HG02885 (cell line): ENCODE data around the gene ANXA4.
A peak's percentile ranks its signal among the peaks of the same experiment; 100 is the strongest.
"Not testable (repeated sequence)": the region's sequence is repeated elsewhere in the genome, so short reads cannot be mapped to it uniquely, and the experiment has no call there.

Experiments
- ATAC-seq: cut with Tn5 transposase; IDR thresholded peaks from one replicate; pipeline ENCODE4 v1.9.1; 2021; ENCODE audit warnings: mild to moderate bottlenecking; ENCODE audit not compliant: unreplicated experiment, poor library complexity

ANXA4 gene

DNA sequence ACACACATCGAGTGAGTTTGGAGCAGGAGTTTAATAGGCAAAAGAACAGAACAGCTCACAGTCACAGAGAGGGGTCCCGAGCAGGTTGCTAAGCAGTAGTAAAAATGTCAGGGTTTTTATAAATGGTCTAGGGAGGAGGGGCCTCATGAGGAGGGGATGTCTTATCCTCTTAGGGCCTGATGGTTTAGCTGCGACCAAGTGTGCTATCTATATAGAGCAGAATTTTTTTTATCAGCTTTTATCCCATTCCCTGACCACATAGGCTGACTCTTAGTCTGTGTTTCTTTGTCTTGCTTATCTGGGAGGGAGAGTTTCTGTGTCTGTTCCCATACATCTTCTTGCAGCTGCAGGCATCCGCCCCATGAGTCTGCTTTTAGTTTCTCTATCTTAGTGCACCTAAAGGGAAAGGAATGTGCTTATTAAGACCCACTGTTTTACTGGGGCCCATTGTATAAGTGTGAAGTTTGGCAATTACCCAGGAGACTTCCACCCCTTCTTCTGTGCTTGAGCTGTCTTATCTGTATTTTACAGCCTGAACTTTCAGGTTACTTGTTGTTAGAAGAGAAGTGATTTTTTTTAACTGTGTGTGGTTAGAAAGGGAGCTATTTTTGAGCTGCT is 57.1 kb downstream of the ANXA4 start:
- ATAC-seq, result peak; percentile 65

DNA sequence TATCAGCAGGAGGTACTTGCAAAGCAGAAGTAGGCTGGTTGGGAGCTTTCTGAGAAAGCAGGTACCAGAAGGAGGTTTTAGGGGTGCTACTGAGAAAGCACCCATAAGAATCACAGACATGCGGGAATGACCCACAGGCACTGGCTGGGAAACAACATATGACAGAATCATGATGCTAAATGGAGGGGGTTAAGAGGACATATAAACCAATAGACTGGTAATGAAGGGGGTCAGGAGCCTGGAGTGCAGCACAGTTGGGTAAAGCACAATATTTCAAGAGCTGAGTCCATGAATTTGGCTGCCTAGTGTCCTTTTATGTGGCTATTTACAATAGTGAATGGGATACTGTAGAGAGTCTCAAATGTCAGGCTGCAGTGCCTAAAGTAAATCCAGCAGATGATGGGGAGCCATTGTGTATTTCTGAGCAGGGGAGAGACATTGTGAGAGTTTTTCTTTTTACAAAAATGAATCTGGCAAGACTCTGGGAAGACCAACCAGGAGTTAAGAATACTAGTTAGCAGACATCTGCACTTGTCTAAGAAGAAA is 59.9 kb downstream of the ANXA4 start:
- ATAC-seq, result no peak

DNA sequence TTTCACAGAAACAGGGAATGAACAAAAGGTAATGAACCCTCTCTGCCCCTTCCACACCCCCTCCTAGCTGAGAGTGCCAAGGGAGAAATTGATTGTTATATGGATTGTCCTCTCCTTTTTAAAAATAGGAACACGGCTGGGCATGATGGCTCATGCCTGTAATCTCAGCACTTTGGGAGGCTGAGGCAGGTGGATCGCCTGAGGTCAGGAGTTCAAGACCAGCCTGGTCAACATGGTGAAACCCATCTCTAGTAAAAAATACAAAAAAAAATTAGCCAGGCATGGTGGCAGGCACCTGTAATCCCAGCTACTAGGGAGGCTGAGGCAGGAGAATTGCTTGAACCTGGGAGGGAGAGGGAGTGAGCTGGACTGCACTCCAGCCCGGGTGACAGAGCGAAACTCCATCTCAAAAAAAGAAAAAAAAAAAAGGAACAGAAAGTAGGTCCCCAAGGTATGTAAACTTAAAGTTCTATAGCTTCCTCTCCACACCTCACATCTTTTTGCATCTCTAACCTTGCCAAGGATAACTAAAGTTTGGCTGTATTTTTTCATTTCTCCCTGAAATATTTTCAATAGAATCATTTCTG is 60.9 kb downstream of the ANXA4 start:
- ATAC-seq, result peak; percentile 69

DNA sequence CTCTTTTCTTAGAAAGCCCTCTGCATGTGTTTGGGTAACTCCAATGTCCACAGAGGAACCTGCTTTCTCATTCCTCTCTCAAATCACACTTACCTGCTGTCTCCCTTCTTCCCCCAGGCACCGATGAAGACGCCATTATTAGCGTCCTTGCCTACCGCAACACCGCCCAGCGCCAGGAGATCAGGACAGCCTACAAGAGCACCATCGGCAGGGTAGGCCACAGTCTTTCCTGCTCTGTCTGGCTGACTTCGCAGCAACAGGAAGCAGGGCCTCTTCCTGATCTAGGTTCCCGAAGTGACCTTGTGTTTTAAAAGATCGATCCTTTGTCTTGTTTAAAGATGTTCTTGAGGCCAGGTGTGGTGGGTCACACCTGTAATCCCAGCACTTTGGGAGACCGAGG is 62.5 kb downstream of the ANXA4 start:
- ATAC-seq, result no peak

DNA sequence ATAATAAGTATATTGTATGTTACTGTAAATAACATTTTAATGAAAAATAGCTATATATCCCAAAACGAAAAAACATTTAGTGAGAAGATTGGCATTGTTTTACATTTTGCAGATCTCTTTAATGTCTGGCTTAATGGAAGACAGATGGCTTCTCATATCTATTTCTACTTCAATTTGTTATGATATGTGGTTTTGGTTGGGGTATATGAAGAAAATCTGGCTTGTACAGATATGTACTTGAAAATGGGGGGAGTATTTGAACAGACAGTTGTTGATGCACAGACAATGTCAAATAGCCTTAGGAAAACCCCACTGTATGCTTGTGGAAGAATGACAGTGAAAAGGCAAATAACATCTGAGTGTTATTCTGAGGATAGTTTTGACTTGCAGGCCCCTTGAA is 64.0 kb downstream of the ANXA4 start:
- ATAC-seq, result no peak

DNA sequence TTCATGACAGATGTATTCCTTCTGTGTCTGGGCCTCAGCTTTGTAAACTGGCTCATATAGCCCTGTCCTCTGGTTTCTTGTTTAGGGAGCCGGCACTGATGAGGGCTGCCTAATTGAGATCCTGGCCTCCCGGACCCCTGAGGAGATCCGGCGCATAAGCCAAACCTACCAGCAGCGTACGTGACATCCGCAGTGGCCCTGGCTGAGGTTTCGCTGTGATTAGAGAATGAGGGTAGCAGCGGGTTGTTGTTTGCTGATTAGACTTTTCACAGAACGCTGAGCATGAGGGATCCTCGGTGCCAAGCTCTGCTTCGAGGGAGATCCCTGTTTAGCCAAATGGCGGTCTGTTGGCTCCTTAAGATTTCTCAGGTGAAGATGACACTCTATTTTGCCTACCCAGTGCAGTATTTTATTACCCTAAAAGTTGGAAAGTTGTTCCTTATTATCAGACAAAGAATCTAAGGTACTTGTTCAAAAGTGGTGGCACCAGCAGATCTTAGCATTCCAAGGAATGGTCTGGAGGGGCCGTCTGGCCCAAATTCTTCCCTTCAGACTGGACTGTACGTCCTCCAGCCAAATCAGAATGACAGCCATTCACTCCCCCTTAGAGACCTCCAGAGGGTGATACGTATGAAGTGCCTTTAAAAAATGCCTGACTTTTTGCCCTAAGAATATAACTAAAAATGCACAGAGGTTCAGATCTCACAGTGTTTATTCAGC is 66.0 kb downstream of the ANXA4 start:
- ATAC-seq, result no peak

DNA sequence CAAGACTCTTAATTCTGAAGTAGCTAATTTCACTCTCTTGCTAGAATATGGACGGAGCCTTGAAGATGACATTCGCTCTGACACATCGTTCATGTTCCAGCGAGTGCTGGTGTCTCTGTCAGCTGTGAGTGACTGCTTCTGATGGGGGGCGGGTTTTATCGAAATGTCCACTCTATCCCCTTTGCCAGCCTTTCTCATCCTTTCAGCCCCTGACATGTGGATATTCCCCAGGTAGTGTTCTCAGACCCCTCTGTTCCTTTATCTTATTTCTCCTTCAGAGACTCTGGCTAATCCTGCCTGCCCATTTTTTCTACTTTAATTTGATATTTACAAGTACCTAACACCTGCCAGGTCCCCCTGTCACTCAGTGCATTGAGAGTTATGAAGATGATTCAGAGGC is 68.6 kb downstream of the ANXA4 start:
- ATAC-seq, result no peak

DNA sequence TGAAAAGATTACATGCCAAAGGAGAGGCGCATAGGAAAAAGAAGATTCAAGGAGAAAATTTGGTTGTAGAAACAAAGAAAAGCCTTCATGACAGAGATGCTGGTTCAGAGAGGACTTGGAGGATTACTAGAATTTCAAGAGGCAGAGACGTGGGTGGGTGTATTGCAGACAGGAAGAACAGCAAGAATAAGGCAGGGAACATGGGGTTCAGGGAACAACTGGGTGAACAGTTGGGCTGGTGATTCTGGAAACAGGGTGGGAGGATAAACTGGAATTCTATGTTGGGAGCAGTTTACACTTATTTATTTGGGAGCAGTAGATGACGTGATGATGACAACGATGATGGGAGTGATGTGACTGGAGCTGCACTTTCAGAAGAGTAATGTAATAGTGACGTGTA is 69.1 kb downstream of the ANXA4 start:
- ATAC-seq, result no peak

DNA sequence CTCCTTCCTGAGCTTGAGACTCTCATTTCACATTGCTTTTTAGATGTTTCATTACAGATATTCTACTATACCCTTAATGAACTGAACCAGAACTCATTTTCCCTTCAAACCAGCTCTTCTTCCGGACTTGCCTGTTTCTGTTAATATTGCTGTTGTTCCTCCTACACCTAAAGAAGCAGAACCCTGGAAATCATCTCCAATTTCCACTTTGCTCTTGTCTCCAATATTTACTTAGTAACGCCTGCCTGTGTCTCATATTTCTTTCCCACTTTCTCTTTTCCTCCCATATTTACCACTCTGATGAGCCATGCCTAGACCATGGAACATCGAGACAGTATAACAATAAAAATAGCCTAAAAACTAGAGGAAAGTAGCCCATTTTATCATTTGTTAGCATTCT is 69.7 kb downstream of the ANXA4 start:
- ATAC-seq, result no peak

DNA sequence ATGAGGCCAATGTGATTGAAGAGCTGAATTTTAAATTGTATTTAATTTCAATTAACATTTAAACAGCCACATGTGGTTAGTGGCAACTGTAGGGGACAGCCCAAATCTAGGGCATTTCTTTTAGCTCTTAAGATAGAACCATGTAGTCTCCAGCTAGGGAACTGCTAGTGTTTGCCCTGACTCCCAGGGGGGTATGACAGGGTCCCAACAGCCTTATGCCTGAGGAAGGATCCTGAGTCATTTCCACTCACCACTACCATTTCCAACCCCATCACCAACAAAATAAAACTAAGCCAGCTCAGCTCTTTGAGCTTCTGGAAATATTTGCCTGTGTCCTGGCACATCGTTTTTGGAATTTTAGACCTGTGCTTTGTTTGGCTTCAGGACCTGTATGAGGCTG is 73.8 kb downstream of the ANXA4 start:
- no peak for ATAC-seq

DNA sequence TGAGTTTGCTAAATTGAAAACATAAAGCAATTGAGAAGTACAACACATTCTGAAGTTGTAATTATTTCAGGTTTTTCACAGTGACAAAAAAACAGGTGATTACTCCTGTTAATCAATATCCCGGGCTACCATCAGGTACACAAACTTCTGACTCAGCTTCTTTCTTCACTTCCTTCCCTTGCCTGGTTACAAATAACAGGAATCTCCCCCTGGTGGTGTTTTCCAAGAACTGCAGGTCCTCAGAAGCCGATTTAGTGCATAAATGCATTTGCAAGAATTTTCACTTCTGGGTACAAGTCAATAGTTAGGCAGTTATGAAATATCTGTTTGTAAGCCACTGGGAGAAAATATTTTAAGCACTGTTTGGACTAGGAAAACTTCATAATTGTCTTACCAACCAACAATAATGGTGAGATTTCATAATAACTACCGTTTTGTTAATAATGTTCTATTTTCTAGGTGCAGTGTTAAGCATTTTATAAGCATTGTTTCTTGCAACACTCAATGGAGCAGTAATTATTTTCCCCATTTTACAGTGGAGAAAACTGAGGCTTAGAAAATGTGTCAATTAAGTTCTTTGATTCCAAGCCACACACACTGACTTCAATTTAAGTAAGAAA is 75.1 kb downstream of the ANXA4 start:
- no peak for ATAC-seq

DNA sequence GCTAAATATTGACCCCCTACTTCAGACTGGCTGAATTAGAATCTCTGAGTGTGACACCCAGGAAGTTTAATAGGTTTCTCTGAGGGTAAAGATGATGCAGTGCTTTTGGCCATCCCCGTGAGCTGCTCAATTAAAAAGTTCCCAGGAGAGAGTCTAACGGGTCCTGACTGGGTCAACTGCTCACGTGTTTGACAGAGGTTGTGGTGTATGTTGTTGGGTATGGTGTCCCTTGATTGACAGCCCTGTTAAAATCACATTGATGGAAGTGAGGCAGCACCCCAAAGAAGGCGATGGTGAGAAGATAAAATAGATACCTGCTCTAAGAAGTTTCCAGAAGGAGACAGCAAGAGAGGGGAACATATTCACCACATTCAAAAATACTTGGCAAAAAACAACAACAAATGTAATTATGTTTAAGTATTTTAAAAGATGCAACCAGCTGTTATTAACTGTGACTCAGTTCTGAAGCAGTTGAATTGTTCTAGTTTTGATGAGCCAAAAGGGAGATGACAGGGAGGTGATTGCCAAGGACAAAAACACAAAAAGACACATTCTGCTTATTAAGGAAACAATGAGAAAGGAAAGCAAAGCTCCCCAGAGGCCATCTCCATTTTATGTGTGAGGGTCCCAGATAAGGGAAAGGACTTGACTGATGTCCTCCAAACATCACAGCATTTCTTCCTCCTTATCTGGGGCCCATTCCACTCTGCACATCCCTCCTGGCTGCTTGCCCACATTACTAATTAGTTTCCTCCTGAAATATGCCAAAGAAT is 76.0 kb downstream of the ANXA4 start:
- ATAC-seq, result no peak

DNA sequence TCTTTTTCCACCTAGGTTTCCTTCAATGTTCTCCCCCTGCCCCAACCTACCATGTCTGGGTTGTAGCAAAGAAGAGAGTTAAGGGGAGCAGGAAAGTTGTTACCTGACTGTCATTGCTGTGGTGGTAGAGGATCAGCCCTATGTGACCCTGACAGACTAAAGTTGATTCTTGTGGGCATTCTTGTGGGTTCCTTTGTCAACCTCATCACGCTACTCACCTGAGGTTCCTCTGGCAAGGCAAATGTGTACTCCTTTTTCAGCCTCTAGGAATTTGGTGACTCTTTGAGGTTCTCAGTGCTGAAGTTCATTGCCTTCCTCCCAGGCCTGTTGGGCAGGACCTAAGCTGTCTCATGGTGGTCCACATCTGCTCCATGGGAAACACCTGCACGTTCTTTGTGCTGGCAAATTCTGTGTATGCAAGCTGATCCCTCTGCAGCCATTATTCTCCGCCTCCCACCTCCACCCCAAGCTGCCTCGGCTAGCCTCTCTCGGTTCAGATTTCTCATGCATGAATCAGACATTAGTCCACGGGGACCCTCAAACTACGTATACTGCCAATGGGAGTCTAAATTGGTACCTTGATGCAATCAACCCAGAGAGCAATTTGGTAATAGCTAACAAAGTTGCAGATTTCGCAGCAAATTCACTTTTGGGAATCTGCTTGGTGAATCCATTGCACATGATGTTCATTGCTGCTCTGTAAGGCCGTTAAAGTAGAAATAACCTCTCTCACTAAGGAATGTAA is 86.0 kb downstream of the ANXA4 start:
- ATAC-seq, result no peak

DNA sequence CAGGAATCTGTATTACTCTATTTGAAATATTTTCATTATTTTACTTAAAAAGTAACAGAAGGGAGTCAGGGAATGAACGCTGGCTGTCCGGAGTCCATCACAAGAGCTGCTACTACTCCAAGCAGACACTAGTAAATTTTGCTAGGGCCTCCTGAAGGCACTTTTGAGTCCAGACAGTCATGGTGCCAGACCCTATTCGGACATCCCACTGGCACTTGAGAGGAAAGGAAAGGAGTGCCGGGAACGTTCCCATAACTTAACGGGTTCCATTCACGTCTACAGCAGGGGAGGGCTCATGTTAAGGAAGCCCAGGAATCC is 87.0 kb downstream of the ANXA4 start:
- peak; percentile 3 for ATAC-seq

DNA sequence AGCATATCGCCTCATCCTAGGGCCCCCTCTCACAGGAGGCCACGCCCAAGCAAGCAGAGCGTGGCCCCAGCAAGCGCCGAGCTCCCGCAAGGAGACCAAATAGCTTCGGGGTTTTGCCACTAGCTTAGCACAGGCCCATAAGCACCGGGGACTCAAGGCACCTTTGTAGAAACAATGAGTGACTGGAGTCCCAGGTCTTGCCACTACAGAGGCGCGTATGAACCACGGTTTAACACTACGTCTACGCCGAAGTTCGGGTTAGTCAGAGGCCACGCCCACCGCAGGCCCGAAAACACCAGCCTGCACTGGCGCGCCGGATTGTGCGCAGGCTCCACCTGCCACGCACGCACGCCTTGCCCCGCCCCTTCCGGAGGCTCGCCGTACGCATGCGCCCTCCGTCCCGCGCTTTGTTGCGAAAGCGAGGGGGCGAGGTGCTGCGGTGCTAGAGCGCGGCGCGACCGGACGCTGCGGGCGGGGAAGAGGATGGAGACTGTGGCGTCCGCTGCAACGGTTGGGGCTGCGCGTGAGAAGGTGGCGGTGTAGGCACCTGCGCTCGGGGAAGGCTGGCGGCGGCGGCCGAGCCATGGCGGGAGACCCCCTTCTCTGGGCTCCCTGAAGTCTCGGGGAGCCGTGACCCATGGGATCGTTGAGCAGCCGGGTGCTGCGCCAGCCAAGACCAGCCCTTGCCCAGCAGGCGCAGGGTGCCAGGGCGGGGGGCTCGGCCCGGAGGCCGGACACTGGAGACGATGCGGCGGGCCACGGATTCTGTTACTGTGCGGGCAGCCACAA is 87.5 kb downstream of the ANXA4 start, which contains the start of gene GMCL1:
Gene GMCL1, plus strand, starts transcription at position 405 of the 789 bp plus-strand sequence. Its CDS starts 233 bp downstream, at position 638.
- peak; percentile 91 for ATAC-seq

DNA sequence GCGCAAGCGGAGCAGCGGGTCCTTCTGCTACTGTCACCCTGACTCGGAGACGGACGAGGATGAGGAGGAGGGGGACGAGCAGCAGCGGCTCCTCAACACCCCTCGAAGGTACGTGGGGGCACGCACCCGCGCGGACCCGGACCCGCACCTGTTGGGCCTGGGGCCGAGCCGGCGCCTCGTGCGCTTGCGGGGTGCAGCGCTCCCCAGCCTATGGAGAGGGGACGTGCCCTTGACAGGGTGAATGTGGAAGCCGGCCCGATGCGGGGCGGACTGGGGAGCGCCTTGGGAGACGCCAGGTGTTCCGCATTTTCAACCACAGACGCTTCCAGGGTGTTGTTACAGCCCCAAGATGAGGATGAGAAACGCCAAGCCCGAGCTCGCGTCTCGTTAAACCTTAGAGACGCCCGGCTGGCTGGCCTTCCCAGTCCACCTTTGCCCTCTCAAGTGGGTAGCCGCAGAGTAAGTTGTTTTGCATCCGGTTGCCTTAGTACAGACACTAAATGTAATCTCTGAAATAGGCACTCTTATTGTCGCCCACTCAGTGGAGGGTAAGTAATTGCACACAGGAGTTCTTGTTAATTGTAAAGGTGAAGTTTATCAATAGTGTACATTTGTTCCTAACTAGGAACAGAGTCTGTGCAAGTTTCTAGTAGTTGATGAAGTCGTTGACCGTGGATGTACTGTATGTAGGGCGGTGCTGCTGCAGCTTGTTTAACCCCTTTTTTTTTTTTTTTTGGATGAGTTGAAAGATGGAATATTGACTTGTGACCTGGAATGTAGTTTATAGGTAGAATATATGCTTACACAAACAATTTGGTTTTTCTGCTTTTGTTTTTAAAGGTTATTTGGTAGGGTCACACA is 88.3 kb downstream of the ANXA4 start:
- peak; percentile 24 for ATAC-seq

DNA sequence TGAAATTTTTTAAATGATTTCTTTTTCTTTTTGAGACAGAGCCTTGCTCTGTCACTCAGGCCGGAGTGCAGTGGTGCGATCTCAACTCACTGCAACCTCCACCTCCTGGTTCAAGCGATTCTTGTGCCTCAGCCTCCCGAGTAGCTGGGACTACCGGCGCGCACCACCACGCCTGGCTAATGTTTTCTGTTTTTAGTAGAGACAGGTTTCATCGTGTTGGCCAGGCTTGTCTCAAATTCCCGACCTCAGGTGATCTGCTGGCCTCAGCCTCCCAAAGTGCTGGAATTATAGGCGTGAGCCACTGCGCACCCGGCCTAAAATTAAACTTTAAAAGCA is 88.9 kb downstream of the ANXA4 start:
- not testable (repeated sequence) for ATAC-seq

DNA sequence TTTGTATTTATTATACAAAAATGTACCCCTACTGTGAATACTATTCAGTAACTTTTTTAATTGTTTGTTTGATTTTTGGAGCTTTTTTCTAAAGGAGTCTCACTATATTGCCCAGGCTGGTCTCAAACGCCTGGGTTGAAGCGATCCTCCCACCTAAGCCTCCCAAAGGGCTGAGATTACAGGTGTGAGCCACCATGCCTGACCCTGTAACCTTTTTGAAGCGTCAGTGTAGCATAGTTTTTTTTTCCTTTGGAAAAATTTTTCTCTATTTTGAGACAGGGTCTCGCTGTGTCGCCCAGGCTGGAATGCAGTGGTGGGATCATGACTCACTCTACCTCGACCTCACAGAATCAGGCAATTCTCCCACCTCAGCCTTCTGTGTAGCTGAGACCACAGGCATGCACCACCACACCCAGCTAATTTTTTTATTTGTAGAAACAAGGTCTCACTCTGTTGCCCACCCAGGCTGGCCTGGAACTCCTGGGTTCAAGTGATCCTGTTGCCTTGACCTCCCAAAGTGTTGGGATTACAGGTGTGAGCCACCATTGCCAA is 89.5 kb downstream of the ANXA4 start:
- no peak for ATAC-seq
